Fibroblast of lung (primary cell): Measurements from ENCODE around the gene IQGAP2. TPM values are rescaled to one million over a fixed set of nuclear protein-coding genes. Genes with fewer than 3 reads are reported as not detected.

Experiments
- DNase-seq, 2 donors: peaks; one replicate each; pipeline versions ENCODE4 v3.0.0 to v3.0.0-alpha.2; 2010; ENCODE audit warnings: low read depth in 2 of 2
- H2AFZ ChIP-seq: 2 replicates; pipeline ENCODE4 v1.5.1; 2012; ENCODE audit warnings: low read length, control low read depth, inconsistent platforms
- H3K27ac ChIP-seq: 2 replicates; pipeline ENCODE4 v1.5.1; 2011; ENCODE audit warnings: low read length, control low read depth; ENCODE audit not compliant: insufficient read depth
- H3K27me3 ChIP-seq: 2 replicates; pipeline ENCODE4 v1.5.1; 2011; ENCODE audit warnings: mild to moderate bottlenecking, low read length; ENCODE audit not compliant: control insufficient read depth, insufficient read depth
- H3K36me3 ChIP-seq: 2 replicates; pipeline ENCODE4 v1.5.1; 2011; ENCODE audit warnings: low read length; ENCODE audit not compliant: control insufficient read depth, insufficient read depth
- H3K4me1 ChIP-seq: 2 replicates; pipeline ENCODE4 v1.5.1; 2011; ENCODE audit warnings: low read length; ENCODE audit not compliant: control insufficient read depth, insufficient read depth; ENCODE audit errors: extremely low read depth
- H3K4me2 ChIP-seq: 2 replicates; pipeline ENCODE4 v1.5.1; 2011; ENCODE audit warnings: low read length, control low read depth; ENCODE audit not compliant: insufficient read depth; ENCODE audit errors: extremely low read depth
- H3K4me3 ChIP-seq, 4 experiments: fragments of 200-600 bp in 1 of 4; sonication (generic) in 1 of 4; replicated peaks in 1 of 4; 2 replicates each; pipeline ENCODE4 v1.5.1; 2011 to 2016; ENCODE audit warnings: low read length in 4 of 4, low read depth in 3 of 4, mild to moderate bottlenecking in 3 of 4, control low read depth in 2 of 4, inconsistent platforms in 1 of 4, mixed read lengths in 1 of 4; ENCODE audit not compliant: insufficient read depth in 1 of 4; ENCODE audit errors: control extremely low read depth in 1 of 4
- H3K79me2 ChIP-seq: 2 replicates; pipeline ENCODE4 v1.5.1; 2012; ENCODE audit warnings: mild to moderate bottlenecking, low read length, inconsistent platforms; ENCODE audit not compliant: control insufficient read depth, insufficient read depth
- H3K9ac ChIP-seq: 2 replicates; pipeline ENCODE4 v1.5.1; 2011; ENCODE audit warnings: mild to moderate bottlenecking, low read length, control low read depth; ENCODE audit not compliant: insufficient read depth
- H3K9me3 ChIP-seq: 2 replicates; pipeline ENCODE4 v1.5.1; 2012; ENCODE audit warnings: low read depth, low read length; ENCODE audit not compliant: control insufficient read depth, insufficient read depth
- H4K20me1 ChIP-seq: 2 replicates; pipeline ENCODE4 v1.5.1; 2011; ENCODE audit warnings: low read length; ENCODE audit not compliant: control insufficient read depth, insufficient read depth; ENCODE audit errors: extremely low read depth
- CTCF ChIP-seq, 2 donors: IDR thresholded peaks in 1 of 2; conservative IDR thresholded peaks in 1 of 2; 1 replicate in 1 of 2; 2 replicates in 1 of 2; pipeline ENCODE4 v1.5.1; 2011 to 2012; ENCODE audit warnings: low read length in 2 of 2, control low read depth in 1 of 2, inconsistent platforms in 1 of 2, low read depth in 1 of 2, mild to moderate bottlenecking in 1 of 2
- EZH2 ChIP-seq: IDR thresholded peaks from 2 replicates; pipeline ENCODE4 v1.5.1; 2012; ENCODE audit warnings: low read length, control low read depth, mild to moderate bottlenecking; ENCODE audit errors: missing control alignments
- polyA plus RNA-seq, 2 donors: library from polyadenylated mRNA; depleted of rRNA in 1 of 2; stranded (reverse) in 1 of 2; unstranded in 1 of 2; fragments of >200 nt; gene quantifications; 2 replicates each; pipeline ENCODE4 v1.2.1, GENCODE V29; 2011 to 2012; ENCODE audit warnings: missing spikeins in 1 of 2
- total RNA-seq: library from RNA; depleted of rRNA; stranded (reverse); fragments of >200 nt; gene quantifications from 2 replicates; pipeline ENCODE4 v1.2.1, GENCODE V29; 2014

The IQGAP2 gene
- total and polyA plus RNA-seq, 2 donors (not counting 1 experiment from before 2014, with no cell fraction given): 5.1 to 7.9 TPM

- H4K20me1 ChIP-seq: no peaks in the 10 kb centered on the region
- TF ChIP-seq CTCF (conservative IDR thresholded peaks at IDR 0.05 in 1 of 2, IDR thresholded peaks at IDR 0.05 in 1 of 2; ENCODE audit: low read depth in 1 of 2, low read length in 2 of 2) (no peak), EZH2 (no peak)
- no peaks in the 10 kb centered on the region for H3K36me3 ChIP-seq
- H3K4me2 ChIP-seq: no peak overlapping the region
- DNase-seq: no peak
- H3K79me2 ChIP-seq: no peaks in the 10 kb centered on the region
- no peaks in the 10 kb centered on the region for H3K9me3 ChIP-seq
- no peak overlapping the region for H3K9ac ChIP-seq
- H3K27ac ChIP-seq: no peak overlapping the region
- H3K4me1 ChIP-seq: no peaks in the 10 kb centered on the region
- H3K4me3 ChIP-seq: no peak overlapping the region
- no peaks in the 10 kb centered on the region for H3K27me3 ChIP-seq
- H2AFZ ChIP-seq: no peak overlapping the region
These were observed 13.5 kb upstream of the IQGAP2 start for GRCh38 chr5:76389513-76390154.

GRCh38 chr5:76391014-76391413, 12.1 kb upstream of the IQGAP2 start:
- H3K79me2 ChIP-seq: no peaks in the 10 kb centered on the region
- no peaks in the 10 kb centered on the region for H4K20me1 ChIP-seq
- no peak overlapping the region for H3K9ac ChIP-seq

GRCh38 chr5:76393035-76393680, 9.9 kb upstream of the IQGAP2 start:
- Histone ChIP-seq H3K36me3 (no peaks in the 10 kb centered on the region), H3K27ac (no peak overlapping the region), H3K9ac (no peak overlapping the region), H3K9me3 (no peaks in the 10 kb centered on the region), H3K4me1 (no peaks in the 10 kb centered on the region), H3K79me2 (no peaks in the 10 kb centered on the region), H3K4me3 (no peak overlapping the region), H2AFZ (no peak overlapping the region), H3K4me2 (no peak overlapping the region), H3K27me3 (no peaks in the 10 kb centered on the region), H4K20me1 (no peaks in the 10 kb centered on the region)
- no peak for DNase-seq
- TF ChIP-seq CTCF (conservative IDR thresholded peaks at IDR 0.05 in 1 of 2, IDR thresholded peaks at IDR 0.05 in 1 of 2; ENCODE audit: low read depth in 1 of 2, low read length in 2 of 2): no peak
- no peak for TF ChIP-seq EZH2

More at GRCh38 chr5:76391014-76391413, 12.1 kb upstream of the IQGAP2 start:
- Histone ChIP-seq H3K9me3 (no peaks in the 10 kb centered on the region), H3K4me1 (no peaks in the 10 kb centered on the region), H3K4me2 (no peak overlapping the region), H3K27ac (no peak overlapping the region), H2AFZ (no peak overlapping the region), H3K27me3 (no peaks in the 10 kb centered on the region), H3K4me3 (no peak overlapping the region), H3K36me3 (no peaks in the 10 kb centered on the region)
- no peak for TF ChIP-seq CTCF (conservative IDR thresholded peaks at IDR 0.05 in 1 of 2, IDR thresholded peaks at IDR 0.05 in 1 of 2; ENCODE audit: low read depth in 1 of 2, low read length in 2 of 2)
- TF ChIP-seq EZH2: no peak
- no peak for DNase-seq
